ENCODE data around the gene HIPK4.
"Not testable (repeated sequence)": the region's sequence is repeated elsewhere in the genome, so short reads cannot be mapped to it uniquely, and the experiment has no call there.

HIPK4 gene

DNA sequence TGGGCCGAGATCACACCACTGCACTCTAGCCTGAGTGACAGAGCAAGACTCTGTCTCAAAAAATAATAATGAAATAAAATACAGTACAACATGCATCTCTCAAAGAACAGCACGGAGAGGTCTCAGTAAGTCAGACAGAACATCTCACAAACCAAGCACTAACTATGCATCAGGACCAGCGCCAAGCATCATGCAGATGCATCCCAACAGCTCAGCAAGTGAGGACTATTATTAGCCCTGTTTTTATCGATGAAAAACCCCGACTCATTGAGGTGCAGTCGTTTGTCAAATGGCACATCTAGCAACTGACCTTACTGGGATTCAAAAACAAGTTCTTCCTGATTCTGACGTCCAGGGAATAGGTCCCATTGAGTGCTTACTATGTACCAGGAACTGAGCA, 45.6 kb downstream of the HIPK4 start:
- H3K27me3 ChIP-seq (ENCODE audit: insufficient read depth, low read length): no peaks in the 10 kb centered on the region
- peaks cover 2% of the 10 kb centered on the region for H3K4me1 ChIP-seq (ENCODE audit: control insufficient read depth, insufficient read depth, low read length, unreplicated experiment)
- H3K79me2 ChIP-seq (ENCODE audit: control insufficient read depth, insufficient read depth, low read length, unreplicated experiment): peaks cover 32% of the 10 kb centered on the region
- H3K36me3 ChIP-seq (ENCODE audit: insufficient read depth, low read length): no peaks in the 10 kb centered on the region
- no peak overlapping the region for H3K4me3 ChIP-seq (ENCODE audit: low read depth, low read length)
- no peak overlapping the region for H2AFZ ChIP-seq (ENCODE audit: low read length, unreplicated experiment)
- no peak overlapping the region for H3K27ac ChIP-seq (ENCODE audit: low read depth, low read length)

DNA sequence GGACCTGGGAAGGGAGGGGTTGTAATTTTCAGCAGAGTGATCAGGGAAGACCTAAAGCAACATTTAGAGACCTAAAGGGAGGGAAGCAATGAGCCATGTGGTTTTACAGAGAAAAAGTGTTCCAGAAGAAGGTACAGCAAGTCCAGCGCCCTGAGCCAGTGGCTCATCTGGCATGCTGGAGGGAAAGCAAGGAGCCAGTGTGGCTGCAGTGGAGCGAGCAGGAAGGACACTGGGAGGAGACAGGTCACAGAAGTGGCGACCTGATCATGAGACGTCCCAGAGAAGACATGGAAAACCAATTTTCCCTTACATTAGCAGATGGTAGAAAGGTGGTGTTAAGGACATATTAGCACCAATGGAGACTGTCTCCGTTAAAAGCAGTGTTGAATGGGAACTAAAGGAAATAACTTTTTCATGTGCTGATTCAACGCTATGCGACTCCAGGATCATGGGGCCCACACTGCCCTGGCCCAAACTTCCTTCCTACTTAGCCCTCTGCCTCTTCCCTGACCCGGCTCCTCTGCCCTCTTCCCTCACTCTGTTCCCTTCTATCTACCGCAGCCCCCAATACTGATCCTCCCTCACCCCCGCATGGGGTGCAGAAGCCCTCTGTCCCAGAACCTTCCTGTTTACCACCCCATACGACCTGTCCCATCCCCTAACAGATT, 47.2 kb downstream of the HIPK4 start:
- H2AFZ ChIP-seq (ENCODE audit: low read length, unreplicated experiment): no peak overlapping the region
- H3K4me1 ChIP-seq (ENCODE audit: control insufficient read depth, insufficient read depth, low read length, unreplicated experiment): no peaks in the 10 kb centered on the region
- H3K79me2 ChIP-seq (ENCODE audit: control insufficient read depth, insufficient read depth, low read length, unreplicated experiment): peaks cover 26% of the 10 kb centered on the region
- no peaks in the 10 kb centered on the region for H3K36me3 ChIP-seq (ENCODE audit: insufficient read depth, low read length)
- no peaks in the 10 kb centered on the region for H3K27me3 ChIP-seq (ENCODE audit: insufficient read depth, low read length)
- no peak overlapping the region for H3K4me3 ChIP-seq (ENCODE audit: low read depth, low read length)
- no peak overlapping the region for H3K27ac ChIP-seq (ENCODE audit: low read depth, low read length)

DNA sequence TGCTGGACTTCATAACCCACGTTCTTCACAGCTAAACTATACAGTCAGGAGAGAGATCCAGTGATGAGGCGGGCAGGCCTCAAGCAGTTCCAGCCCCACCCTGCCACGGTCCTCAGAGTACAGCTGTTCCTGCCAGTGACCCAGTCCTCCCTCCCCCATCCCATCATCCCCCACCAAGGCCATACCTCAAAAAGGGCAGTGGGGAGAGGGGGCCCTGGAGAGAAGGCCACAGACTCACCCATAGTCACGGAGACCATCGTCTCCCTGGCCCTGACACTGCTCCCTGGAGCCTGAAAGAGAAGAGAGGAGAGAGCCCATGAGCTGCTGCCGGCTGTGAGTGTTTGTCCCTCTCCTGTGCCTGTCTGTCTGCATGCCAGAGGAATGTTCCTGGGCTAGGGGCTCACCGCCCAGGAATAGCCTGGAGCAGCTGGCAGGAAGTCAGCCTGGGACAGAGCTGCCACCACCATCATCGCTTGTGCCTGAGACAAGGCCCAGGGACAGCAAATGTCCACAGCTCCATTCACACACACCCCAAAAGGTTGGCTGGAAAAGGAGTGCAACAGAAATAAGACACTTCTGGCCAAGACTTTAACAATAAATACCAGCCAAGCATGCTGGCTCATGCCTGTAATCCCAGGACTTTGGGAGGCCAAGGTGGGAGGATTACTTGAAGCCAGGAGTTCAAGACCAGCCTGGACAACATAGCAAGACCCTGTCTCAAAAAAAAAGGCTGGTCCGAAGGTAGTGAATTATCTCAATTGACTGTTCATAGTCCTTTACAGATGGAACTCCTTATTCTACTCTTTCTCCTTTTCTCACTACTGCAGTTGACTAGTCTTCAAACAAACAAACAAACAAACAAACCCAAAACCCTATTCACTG, 48.1 kb downstream of the HIPK4 start:
- no peaks in the 10 kb centered on the region for H3K4me1 ChIP-seq (ENCODE audit: control insufficient read depth, insufficient read depth, low read length, unreplicated experiment)
- H3K36me3 ChIP-seq (ENCODE audit: insufficient read depth, low read length): no peaks in the 10 kb centered on the region
- H3K4me3 ChIP-seq (ENCODE audit: low read depth, low read length): no peak overlapping the region
- H3K79me2 ChIP-seq (ENCODE audit: control insufficient read depth, insufficient read depth, low read length, unreplicated experiment): peaks cover 22% of the 10 kb centered on the region
- no peaks in the 10 kb centered on the region for H3K27me3 ChIP-seq (ENCODE audit: insufficient read depth, low read length)
- H2AFZ ChIP-seq (ENCODE audit: low read length, unreplicated experiment): no peak overlapping the region
- H3K27ac ChIP-seq (ENCODE audit: low read depth, low read length): no peak overlapping the region

DNA sequence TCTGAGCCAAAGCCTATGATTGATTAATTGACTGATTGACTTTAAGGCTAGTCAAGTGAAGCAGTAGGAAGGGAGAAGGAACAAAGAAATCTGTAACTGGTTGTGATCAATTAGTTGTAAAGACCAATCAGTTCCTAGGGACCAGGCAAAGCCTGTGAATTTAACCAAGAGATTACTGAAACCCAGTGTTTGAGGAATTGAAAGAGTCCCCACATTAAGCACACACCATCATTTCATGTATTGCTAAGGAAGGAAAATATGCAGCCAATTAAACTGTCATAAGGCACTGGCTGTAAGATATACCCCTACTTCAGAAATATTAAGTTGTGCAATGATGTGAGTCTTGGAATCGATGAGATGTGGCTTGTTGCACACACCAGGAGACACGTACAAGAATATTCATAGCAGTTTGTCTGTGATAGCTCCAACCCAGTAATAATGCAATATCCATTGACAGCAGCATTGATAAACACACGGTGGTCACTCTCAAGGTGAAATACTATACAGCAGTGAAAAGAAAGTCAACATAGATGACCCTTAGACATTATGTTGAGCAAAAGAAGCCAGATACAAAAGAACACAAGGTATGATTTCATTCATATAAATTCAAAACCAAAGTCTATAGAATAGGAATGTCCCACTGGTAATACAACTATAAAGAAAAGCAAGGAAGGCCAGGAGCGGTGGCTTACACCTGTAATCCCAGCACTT, 50.8 kb downstream of the HIPK4 start:
- Histone ChIP-seq H2AFZ (ENCODE audit: low read length, unreplicated experiment) (no peak overlapping the region), H3K27me3 (ENCODE audit: insufficient read depth, low read length) (no peaks in the 10 kb centered on the region), H3K36me3 (ENCODE audit: insufficient read depth, low read length) (no peaks in the 10 kb centered on the region), H3K4me1 (ENCODE audit: control insufficient read depth, insufficient read depth, low read length, unreplicated experiment) (no peaks in the 10 kb centered on the region), H3K4me3 (ENCODE audit: low read depth, low read length) (no peak overlapping the region), H3K79me2 (ENCODE audit: control insufficient read depth, insufficient read depth, low read length, unreplicated experiment) (peaks cover 11% of the 10 kb centered on the region), H3K27ac (ENCODE audit: low read depth, low read length) (no peak overlapping the region)

DNA sequence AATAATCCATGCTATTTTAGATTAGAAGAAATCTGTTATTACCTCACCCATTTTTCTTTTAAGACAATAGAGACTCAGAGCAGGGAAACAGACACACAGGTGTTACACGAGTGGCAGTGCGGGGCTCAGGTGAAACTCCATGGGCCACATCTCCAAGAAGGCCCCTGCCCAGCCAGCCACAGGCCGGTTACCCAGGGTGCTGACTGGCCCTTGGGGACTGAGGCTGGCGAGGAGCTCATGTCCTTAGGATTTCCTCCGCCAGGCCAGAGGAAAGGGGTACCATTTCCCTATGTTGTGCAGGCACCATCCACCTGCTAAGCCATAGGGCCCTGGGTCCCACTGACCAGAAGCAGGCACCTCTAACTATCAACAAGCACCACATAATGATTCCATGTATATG, 52.4 kb downstream of the HIPK4 start:
- H3K27ac ChIP-seq (ENCODE audit: low read depth, low read length): no peak overlapping the region
- H2AFZ ChIP-seq (ENCODE audit: low read length, unreplicated experiment): no peak overlapping the region
- H3K79me2 ChIP-seq (ENCODE audit: control insufficient read depth, insufficient read depth, low read length, unreplicated experiment): peaks cover 7% of the 10 kb centered on the region
- no peaks in the 10 kb centered on the region for H3K4me1 ChIP-seq (ENCODE audit: control insufficient read depth, insufficient read depth, low read length, unreplicated experiment)
- no peaks in the 10 kb centered on the region for H3K27me3 ChIP-seq (ENCODE audit: insufficient read depth, low read length)
- H3K4me3 ChIP-seq (ENCODE audit: low read depth, low read length): no peak overlapping the region
- H3K36me3 ChIP-seq (ENCODE audit: insufficient read depth, low read length): no peaks in the 10 kb centered on the region

DNA sequence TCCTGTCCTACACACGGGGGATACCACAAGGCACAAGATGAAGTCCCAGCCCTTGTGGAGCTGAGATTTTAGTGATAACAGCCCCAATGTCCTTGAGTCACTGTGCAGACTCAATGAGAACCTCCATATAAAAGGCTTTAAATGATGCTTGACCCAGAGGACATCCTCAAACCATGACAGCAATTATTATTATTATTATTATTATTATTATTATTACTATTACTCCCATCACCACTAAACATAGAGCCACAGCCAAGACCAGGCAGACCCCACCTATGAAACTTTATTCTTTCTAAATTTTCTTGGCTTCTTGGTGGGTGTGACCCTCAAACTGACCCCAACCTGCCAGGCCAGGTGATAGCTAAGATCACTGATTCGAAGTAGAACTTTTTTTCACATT, 52.9 kb downstream of the HIPK4 start:
- peaks cover 7% of the 10 kb centered on the region for H3K79me2 ChIP-seq (ENCODE audit: control insufficient read depth, insufficient read depth, low read length, unreplicated experiment)
- no peaks in the 10 kb centered on the region for H3K27me3 ChIP-seq (ENCODE audit: insufficient read depth, low read length)
- no peak overlapping the region for H3K27ac ChIP-seq (ENCODE audit: low read depth, low read length)
- no peak overlapping the region for H3K4me3 ChIP-seq (ENCODE audit: low read depth, low read length)
- H3K36me3 ChIP-seq (ENCODE audit: insufficient read depth, low read length): no peaks in the 10 kb centered on the region
- H3K4me1 ChIP-seq (ENCODE audit: control insufficient read depth, insufficient read depth, low read length, unreplicated experiment): no peaks in the 10 kb centered on the region
- H2AFZ ChIP-seq (ENCODE audit: low read length, unreplicated experiment): no peak overlapping the region

DNA sequence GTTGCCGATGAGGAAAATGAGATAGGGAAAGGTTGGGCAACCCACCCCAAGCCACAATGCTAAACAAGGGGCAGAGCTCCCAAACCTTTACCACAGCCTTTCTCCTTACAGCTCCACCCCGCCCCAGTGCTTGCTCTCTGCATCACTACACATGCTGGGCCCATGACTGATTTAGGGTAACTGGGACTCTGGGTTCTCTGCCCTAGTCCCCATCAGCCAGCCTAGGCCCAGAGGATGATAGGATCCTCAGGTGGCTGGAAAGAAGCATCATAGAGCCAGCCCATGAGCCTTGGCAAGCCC, 53.4 kb downstream of the HIPK4 start:
- H3K36me3 ChIP-seq (ENCODE audit: insufficient read depth, low read length): no peaks in the 10 kb centered on the region
- no peaks in the 10 kb centered on the region for H3K27me3 ChIP-seq (ENCODE audit: insufficient read depth, low read length)
- H3K27ac ChIP-seq (ENCODE audit: low read depth, low read length): no peak overlapping the region
- peaks cover 7% of the 10 kb centered on the region for H3K79me2 ChIP-seq (ENCODE audit: control insufficient read depth, insufficient read depth, low read length, unreplicated experiment)
- H3K4me1 ChIP-seq (ENCODE audit: control insufficient read depth, insufficient read depth, low read length, unreplicated experiment): no peaks in the 10 kb centered on the region
- H3K4me3 ChIP-seq (ENCODE audit: low read depth, low read length): no peak overlapping the region
- no peak overlapping the region for H2AFZ ChIP-seq (ENCODE audit: low read length, unreplicated experiment)

DNA sequence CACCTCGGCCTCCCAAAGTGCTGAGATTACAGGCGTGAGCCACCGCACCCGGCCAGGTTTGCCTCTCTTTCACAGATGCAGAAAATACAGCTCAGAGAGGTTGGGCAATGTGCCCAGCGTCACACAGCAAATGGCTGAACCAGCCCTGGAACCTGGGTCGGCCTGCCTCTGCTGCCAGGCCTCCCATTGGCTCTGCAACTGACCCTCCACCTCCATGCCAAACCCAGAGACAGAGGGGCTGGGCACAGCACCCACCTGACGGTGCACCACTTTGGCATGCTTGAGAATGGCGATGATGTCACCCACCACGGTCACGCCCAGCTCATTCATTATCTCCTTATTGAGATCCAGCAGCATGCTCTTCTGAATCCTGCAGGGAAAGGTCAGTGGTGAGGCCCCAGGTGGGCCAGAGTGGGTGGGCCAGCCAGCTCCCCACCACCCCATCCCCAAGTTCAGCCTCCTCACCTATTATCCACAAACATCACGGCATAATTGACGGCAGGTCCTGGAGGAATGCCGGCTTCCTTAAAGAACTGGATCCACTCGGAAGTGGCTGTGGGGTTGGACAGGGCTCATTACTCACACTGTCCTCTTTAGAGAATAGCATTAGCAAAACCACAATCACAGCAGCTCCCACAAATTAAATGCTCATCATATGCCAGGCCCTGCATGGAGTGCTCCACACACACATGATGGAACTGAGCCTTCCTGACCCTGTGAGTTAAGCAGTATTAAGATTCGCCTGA, 54.0 kb downstream of the HIPK4 start:
- H3K27ac ChIP-seq (ENCODE audit: low read depth, low read length): no peak overlapping the region
- H3K79me2 ChIP-seq (ENCODE audit: control insufficient read depth, insufficient read depth, low read length, unreplicated experiment): peaks cover 7% of the 10 kb centered on the region
- H3K36me3 ChIP-seq (ENCODE audit: insufficient read depth, low read length): no peaks in the 10 kb centered on the region
- no peak overlapping the region for H3K4me3 ChIP-seq (ENCODE audit: low read depth, low read length)
- no peaks in the 10 kb centered on the region for H3K27me3 ChIP-seq (ENCODE audit: insufficient read depth, low read length)
- no peaks in the 10 kb centered on the region for H3K4me1 ChIP-seq (ENCODE audit: control insufficient read depth, insufficient read depth, low read length, unreplicated experiment)
- H2AFZ ChIP-seq (ENCODE audit: low read length, unreplicated experiment): no peak overlapping the region

DNA sequence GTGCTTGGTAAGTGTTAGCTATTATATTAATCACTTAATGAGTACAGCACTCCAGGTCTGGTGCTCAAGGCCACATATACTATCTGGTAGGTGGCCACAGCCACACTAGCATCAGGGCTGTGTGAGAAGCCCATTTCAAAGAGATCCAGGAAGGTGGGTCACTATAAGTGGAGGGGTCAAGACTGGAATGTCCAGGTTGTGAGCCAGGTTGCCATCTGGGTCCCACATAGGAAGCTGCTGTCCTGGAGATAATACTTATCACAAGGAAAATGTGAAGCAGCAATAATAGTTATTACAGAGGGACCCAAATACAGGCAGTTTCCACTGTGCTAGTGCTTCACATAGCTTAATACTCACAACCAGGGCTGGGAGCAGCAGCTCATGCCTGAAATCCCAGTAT, 54.9 kb downstream of the HIPK4 start:
- Histone ChIP-seq H3K79me2 (ENCODE audit: control insufficient read depth, insufficient read depth, low read length, unreplicated experiment) (peaks cover 7% of the 10 kb centered on the region), H2AFZ (ENCODE audit: low read length, unreplicated experiment) (no peak overlapping the region), H3K4me3 (ENCODE audit: low read depth, low read length) (no peak overlapping the region), H3K27ac (ENCODE audit: low read depth, low read length) (no peak overlapping the region), H3K36me3 (ENCODE audit: insufficient read depth, low read length) (no peaks in the 10 kb centered on the region), H3K27me3 (ENCODE audit: insufficient read depth, low read length) (no peaks in the 10 kb centered on the region), H3K4me1 (ENCODE audit: control insufficient read depth, insufficient read depth, low read length, unreplicated experiment) (no peaks in the 10 kb centered on the region)

DNA sequence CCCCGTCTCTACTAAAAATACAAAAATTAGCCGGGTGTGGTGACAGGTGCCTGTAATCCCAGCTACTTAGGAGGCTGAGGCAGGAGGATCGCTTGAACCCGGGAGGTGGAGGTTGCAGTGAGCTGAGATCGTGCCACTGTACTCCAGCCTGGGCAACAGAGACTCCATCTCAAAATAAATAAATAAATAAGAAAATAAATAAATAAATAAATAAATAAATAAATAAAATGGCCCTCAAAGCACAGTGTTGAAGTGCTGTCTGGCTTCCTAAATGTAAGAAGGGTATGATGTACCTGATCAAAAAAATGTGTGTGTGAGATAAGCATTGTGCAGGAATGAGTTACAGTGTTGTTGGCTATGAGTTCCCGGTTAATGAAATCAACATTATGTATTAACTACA, 56.9 kb downstream of the HIPK4 start:
- H3K36me3 ChIP-seq (ENCODE audit: insufficient read depth, low read length); H3K79me2 ChIP-seq (ENCODE audit: control insufficient read depth, insufficient read depth, low read length, unreplicated experiment); H2AFZ ChIP-seq (ENCODE audit: low read length, unreplicated experiment); H3K4me1 ChIP-seq (ENCODE audit: control insufficient read depth, insufficient read depth, low read length, unreplicated experiment); H3K4me3 ChIP-seq (ENCODE audit: low read depth, low read length); H3K27ac ChIP-seq (ENCODE audit: low read depth, low read length); H3K27me3 ChIP-seq (ENCODE audit: insufficient read depth, low read length): not testable (repeated sequence)

Data from ACC112 (cell line).